Aorta (tissue), 5 donors: ENCODE results near the gene ARHGAP22. TPM values are rescaled to one million over a fixed set of nuclear protein-coding genes. Genes with fewer than 3 reads are reported as not detected.
"Not testable (repeated sequence)": the region's sequence is repeated elsewhere in the genome, so short reads cannot be mapped to it uniquely, and the experiment has no call there.

Experiments
- ATAC-seq: fragments of 200-7000 bp; cut with Tn5 transposase; one replicate; pipeline ENCODE4 v1.9.1; 2022; ENCODE audit warnings: moderate library complexity; ENCODE audit not compliant: low FRiP score
- DNase-seq, 2 donors: peaks; one replicate each; pipeline ENCODE4 v3.0.0-alpha.2; 2020
- H3K27ac ChIP-seq, 2 donors: one replicate each; pipeline ENCODE4 v1.5.1; 2013; ENCODE audit warnings: low read length in 2 of 2, mild to moderate bottlenecking in 2 of 2, moderate library complexity in 2 of 2, control low read depth in 1 of 2, inconsistent platforms in 1 of 2, low read depth in 1 of 2
- H3K27me3 ChIP-seq, 2 donors: one replicate each; pipeline ENCODE4 v1.6.1; 2013; ENCODE audit warnings: control low read depth in 1 of 2, low read length in 1 of 2, mild to moderate bottlenecking in 1 of 2, moderate library complexity in 1 of 2; ENCODE audit not compliant: insufficient read depth in 2 of 2, control insufficient read depth in 1 of 2
- H3K36me3 ChIP-seq, 2 donors: one replicate each; pipeline ENCODE4 v1.6.1; 2013; ENCODE audit warnings: control low read depth in 1 of 2, low read length in 1 of 2, mild to moderate bottlenecking in 1 of 2; ENCODE audit not compliant: insufficient read depth in 2 of 2, control insufficient read depth in 1 of 2
- H3K4me1 ChIP-seq, 2 donors: one replicate each; pipeline ENCODE4 v1.6.1; 2013; ENCODE audit warnings: low read length in 2 of 2, control low read depth in 1 of 2, mild to moderate bottlenecking in 1 of 2, moderate library complexity in 1 of 2; ENCODE audit not compliant: insufficient read depth in 2 of 2, control insufficient read depth in 1 of 2
- H3K4me3 ChIP-seq, 2 donors: one replicate each; pipeline ENCODE4 v1.5.1; 2013; ENCODE audit warnings: low read length in 2 of 2, control low read depth in 1 of 2, mild to moderate bottlenecking in 1 of 2
- H3K9me3 ChIP-seq: one replicate; pipeline ENCODE4 v1.6.1; 2013; ENCODE audit warnings: mild to moderate bottlenecking, low read length; ENCODE audit not compliant: control insufficient read depth
- WGBS, 2 donors: extraction: QIAGEN DNeasy Blood & Tissue Kit; methylation state at CpG; one replicate each; pipeline ENCODE4 v1.1.7; 2013; 5-methylcytosine and 5-hydroxymethylcytosine counted together
- intact Hi-C, 2 donors: fragments of 100-400 bp; cut with DNase I; formaldehyde crosslinking; loops; one replicate each; pipeline versions ENCODE4 v1.14.2 to v1.15.0; 2022
- polyA plus RNA-seq, 2 donors: library from polyadenylated mRNA; stranded (reverse); fragments of 200-250 nt; gene quantifications; one replicate each; pipeline ENCODE4 v1.2.3, GENCODE V29; 2013
- total RNA-seq, 2 donors: library from RNA; stranded (reverse); fragmentation: NEBNext Ultra II Directional; extraction: Animal tissue kit (Norgen Biotek cat#: 25700); gene quantifications; one replicate each; pipeline ENCODE4 v1.2.1, GENCODE V29; 2021
- donor health status: healthy with polysubstance abuse.
- donor health status: Bipolar disorder and iron deficiency.
- donor health status: DM: no; HTN: no; CAD: no.
- donor health status: DM: no; HTN: no; CAD: no.
- donor health status: DM: yes; HTN: yes; CAD: no.

ARHGAP22 gene
- total and polyA plus RNA-seq, 4 donors = 6.1 to 29.1 (median 17.1) TPM

DNA sequence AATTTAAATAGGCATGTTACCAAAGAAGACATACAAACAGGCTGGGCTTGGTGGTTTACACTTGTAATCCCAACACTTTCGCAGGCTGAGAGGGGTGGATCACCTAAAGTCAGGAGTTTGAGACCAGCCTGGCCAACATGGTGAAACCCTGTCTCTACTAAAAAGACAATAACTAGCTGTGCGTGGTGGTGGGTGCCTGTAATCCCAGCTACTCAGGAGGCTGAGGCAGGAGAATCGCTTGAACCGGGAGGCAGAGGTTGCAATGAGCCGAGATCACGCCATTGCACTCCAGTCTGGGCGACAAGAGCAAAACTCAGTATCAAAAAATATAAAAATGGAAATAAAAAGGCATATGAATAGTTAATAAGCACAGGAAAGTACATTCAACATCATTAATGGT lies 42.2 kb upstream of the ARHGAP22 start:
- ATAC-seq, H3K4me3 ChIP-seq, H3K36me3 ChIP-seq, H3K9me3 ChIP-seq, H3K27ac ChIP-seq, intact Hi-C loops, H3K4me1 ChIP-seq, DNase-seq, H3K27me3 ChIP-seq: not testable (repeated sequence)
- 99% methylated on average over 7 of the region's 7 CpGs for WGBS, 2 donors

DNA sequence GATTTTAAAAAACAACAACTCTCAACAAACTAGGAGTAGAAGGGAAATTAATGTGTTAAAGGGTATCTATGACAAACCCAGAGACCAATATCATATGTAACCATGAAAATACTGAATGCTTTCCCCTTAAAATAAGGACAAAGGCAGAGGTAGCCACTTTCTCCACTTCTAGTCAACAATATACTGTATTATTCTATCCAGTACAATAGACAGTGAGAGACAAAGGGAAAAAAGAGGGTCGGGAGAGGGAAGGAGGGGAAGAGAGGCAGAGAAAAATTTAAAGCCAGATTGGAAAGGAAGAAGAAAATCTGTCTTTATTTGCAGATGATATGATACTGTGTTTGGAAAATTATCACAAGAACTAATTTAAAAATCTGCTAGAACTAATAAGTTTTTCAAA lies 40.7 kb upstream of the ARHGAP22 start:
- H3K27ac ChIP-seq = no peak overlapping the region
- no peak overlapping the region for H3K4me3 ChIP-seq
- intact Hi-C loops = no loop called here
- H3K36me3 ChIP-seq = no peaks in the 10 kb centered on the region
- WGBS, 2 donors = 85 to 95% methylated on average over 1 of the region's 1 CpG
- no peaks in the 10 kb centered on the region for H3K9me3 ChIP-seq
- no peaks in the 10 kb centered on the region for H3K27me3 ChIP-seq
- H3K4me1 ChIP-seq = no peaks in the 10 kb centered on the region
- no peak for DNase-seq
- ATAC-seq = no peak

DNA sequence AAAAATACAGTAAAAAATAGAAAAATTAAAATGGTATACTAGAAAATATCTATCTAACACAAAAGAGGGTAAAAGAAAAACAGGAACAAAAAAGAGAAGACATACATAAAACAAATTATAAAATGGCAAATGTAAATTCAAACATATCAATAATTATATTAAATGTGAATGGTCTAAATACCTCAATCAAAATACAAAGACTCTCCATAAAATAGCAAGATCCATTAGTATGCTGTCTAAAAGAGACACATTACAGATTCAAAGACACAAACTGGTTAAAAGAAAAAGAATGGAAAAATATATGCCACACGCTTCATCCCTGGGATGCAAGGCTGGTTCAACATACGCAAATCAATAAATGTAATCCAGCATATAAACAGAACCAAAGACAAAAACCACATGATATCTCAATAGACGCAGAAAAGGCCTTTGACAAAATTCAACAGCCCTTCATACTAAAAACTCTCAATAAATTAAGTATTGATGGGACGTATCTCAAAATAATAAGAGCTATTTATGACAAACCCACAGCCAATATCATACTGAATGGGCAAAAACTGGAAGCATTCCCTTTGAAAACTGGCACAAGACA lies 36.3 kb upstream of the ARHGAP22 start:
- 96 to 97% methylated on average over 4 of the region's 4 CpGs for WGBS, 2 donors
- intact Hi-C loops, H3K27ac ChIP-seq, DNase-seq, H3K27me3 ChIP-seq, H3K9me3 ChIP-seq, H3K36me3 ChIP-seq, ATAC-seq, H3K4me3 ChIP-seq, H3K4me1 ChIP-seq: not testable (repeated sequence)

DNA sequence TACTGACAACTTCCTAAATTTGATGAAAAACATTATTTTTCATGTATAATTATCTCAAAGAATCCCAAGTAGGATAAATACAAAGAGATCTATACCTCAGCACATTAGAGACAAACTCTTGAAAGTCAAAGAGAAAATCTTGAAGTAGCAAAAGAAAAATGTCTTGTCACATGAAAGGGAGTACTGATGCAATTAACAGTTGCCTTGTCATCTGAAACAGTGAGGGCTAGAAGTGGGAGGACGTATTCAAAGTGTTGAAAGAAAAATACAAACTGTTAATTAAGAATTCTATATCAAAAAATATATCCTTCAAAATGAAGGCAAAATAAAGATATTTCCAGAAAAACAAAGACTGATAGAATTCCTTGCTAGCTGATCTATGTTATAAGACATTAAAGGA lies 35.5 kb upstream of the ARHGAP22 start:
- Histone ChIP-seq H3K27ac (no peak overlapping the region), H3K36me3 (no peaks in the 10 kb centered on the region), H3K27me3 (no peaks in the 10 kb centered on the region), H3K9me3 (no peaks in the 10 kb centered on the region), H3K4me3 (no peak overlapping the region), H3K4me1 (no peaks in the 10 kb centered on the region)
- ATAC-seq (no peak), DNase-seq (no peak)
- WGBS, 2 donors = 76 to 92% methylated on average over 1 of the region's 1 CpG
- intact Hi-C loops = no loop called here

DNA sequence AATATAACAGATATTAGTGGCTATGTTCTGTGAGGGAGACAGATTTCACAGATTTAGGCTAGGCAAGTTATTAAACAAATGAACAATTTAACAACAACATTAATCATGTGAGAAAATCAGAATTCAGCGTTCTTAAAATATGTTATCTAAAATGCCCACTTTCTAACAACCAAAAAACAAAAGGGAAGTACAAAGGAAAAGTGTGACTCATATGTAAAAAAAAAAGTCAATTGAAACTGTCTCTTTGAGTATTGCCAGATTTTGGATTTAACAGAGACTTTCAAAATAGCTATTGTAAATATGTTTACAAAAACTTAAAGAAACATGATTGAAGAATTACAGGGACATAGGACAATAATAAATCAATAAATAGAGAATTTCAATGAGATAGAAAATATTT lies 34.8 kb upstream of the ARHGAP22 start:
- ATAC-seq (no peak), DNase-seq (no peak)
- no peaks in the 10 kb centered on the region for H3K9me3 ChIP-seq
- 5 to 7% methylated on average over 1 of the region's 1 CpG for WGBS, 2 donors
- H3K4me3 ChIP-seq = no peak overlapping the region
- H3K4me1 ChIP-seq = no peaks in the 10 kb centered on the region
- intact Hi-C loops = no loop called here
- no peaks in the 10 kb centered on the region for H3K27me3 ChIP-seq
- no peak overlapping the region for H3K27ac ChIP-seq
- no peaks in the 10 kb centered on the region for H3K36me3 ChIP-seq

DNA sequence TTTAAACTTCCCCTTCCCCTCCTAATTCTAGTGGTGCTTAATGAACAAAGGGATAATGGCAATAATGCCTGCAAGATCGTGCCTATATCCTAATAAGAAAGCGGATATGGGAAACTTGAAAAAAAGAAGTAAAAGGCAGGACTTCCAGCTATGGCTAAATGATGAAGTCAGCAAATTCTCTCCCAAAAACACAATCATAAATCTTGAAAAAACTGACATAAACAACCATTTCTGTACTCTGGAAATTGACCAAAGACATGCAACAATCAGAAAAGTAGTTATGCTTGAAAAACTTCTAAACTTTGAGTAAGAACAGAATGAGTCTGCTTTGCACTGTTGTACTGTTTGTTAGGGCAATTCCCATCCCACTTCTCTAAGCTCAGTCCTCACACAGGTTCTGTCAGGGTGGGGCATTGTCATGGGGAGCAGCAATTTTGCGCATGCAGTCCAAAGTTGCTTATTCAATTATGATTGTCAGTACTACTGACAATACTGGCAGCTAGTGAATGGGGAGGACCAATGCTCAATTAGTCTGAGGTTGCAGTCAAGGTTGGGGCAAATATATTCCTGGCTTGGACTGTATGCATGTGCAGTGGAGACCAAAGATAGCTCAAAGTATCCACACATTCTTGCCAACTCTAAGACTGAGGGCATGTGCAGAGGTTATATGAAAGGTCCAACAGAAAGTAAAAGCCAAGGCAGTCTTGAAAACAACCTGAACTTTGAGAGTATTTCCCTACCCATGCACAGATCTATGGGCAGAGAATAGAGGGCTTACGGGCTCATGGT lies 34.1 kb upstream of the ARHGAP22 start:
- peaks cover 0 to 3% of the 10 kb centered on the region in 2 donors for H3K4me1 ChIP-seq
- intact Hi-C loops = no loop called here

DNA sequence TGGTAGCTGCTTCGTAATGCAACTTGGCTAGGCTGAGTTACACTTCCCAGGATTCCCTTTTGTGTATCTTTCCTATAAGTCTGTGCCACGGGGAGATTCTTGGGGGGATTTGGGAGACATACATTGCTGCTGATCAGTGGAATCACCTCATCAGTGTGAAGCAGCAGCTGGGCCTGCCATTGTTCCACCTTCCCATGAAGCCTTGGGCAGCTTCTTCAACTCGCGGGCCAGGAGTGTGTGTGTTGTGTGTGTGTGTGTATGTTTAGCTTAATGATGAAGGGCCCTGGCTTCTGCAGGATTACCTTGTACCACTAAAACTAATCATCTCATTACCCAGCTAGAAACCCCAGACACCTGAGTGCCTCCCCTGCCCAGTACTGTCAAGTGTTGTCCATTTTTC lies 33.3 kb upstream of the ARHGAP22 start:
- 91 to 96% methylated on average over 4 of the region's 4 CpGs for WGBS, 2 donors
- Histone ChIP-seq H3K4me1 (peaks cover 3% of the 10 kb centered on the region in 2 donors), H3K27me3 (no peaks in the 10 kb centered on the region), H3K4me3 (no peak overlapping the region), H3K27ac (no peak overlapping the region), H3K9me3 (no peaks in the 10 kb centered on the region), H3K36me3 (no peaks in the 10 kb centered on the region)
- ATAC-seq (no peak), DNase-seq (no peak)
- intact Hi-C loops = no loop called here

More for the DNA sequence above, 34.1 kb upstream of the ARHGAP22 start:
- H3K27ac ChIP-seq = no peak overlapping the region
- H3K4me3 ChIP-seq = no peak overlapping the region
- no peak for ATAC-seq
- no peak for DNase-seq
- no peaks in the 10 kb centered on the region for H3K9me3 ChIP-seq
- WGBS, 2 donors = 78 to 79% methylated on average over 4 of the region's 4 CpGs
- no peaks in the 10 kb centered on the region for H3K27me3 ChIP-seq
- no peaks in the 10 kb centered on the region for H3K36me3 ChIP-seq

DNA sequence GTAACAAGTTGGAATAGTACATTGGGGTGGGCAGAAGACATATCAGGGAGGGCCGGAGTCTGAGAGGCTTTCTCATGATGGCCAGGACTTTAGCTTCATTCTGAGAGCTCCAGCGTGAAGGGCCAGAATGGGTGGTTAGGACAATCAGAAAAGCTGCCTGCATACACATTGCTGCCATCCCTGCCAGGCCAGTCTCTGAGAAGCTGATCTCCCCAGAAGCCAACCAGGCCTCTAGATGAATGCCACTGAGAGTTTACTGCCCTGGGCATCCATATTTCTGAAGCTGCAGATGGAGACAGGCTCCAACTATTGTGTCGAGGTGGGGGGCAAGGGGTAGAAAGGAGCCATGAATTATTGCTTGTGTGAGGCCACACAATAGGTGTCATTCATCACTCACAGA lies 32.0 kb upstream of the ARHGAP22 start:
- no peak overlapping the region for H3K4me3 ChIP-seq
- H3K27me3 ChIP-seq = no peaks in the 10 kb centered on the region
- no peaks in the 10 kb centered on the region for H3K9me3 ChIP-seq
- DNase-seq = no peak
- 97% methylated on average over 3 of the region's 3 CpGs for WGBS, 2 donors
- no peak overlapping the region for H3K27ac ChIP-seq
- ATAC-seq = no peak
- peaks cover 3% of the 10 kb centered on the region in 2 donors for H3K4me1 ChIP-seq
- H3K36me3 ChIP-seq = no peaks in the 10 kb centered on the region
- intact Hi-C loops = no loop called here

DNA sequence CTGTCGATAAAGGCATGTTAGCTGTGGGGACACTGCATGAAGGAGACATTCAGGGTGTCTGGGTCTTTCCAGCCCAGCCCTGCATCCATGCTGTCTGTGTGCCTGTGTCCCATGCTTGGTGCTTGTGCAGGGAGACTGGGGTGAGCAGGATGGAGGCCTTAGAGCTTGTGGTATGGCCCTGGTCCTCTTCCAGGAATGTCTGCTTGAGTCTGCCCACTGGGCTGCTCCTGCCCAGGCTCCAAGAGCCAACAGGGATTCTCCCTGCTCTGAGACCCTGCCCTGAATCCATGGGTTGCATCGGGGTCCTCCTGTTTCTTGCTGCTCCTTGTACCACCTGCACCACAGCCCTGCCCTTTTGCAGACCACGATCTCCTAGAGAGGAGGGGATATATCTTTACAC lies 31.4 kb upstream of the ARHGAP22 start:
- H3K36me3 ChIP-seq = no peaks in the 10 kb centered on the region
- peaks cover 3% of the 10 kb centered on the region in 2 donors for H3K4me1 ChIP-seq
- intact Hi-C loops = no loop called here
- H3K4me3 ChIP-seq = no peak overlapping the region
- no peak overlapping the region for H3K27ac ChIP-seq
- DNase-seq (no peak), ATAC-seq (no peak)
- H3K9me3 ChIP-seq = no peaks in the 10 kb centered on the region
- H3K27me3 ChIP-seq = no peaks in the 10 kb centered on the region
- 67 to 75% methylated on average over 3 of the region's 3 CpGs for whole genome bisulfite sequencing, 2 donors
